Activated CD8-positive, alpha-beta memory T cell treated with anti-CD3 and anti-CD28 coated beads for 48 hours (primary cell): ENCODE measurements around the gene PRKD2.
"Not testable (repeated sequence)": the region's sequence is repeated elsewhere in the genome, so short reads cannot be mapped to it uniquely, and the experiment has no call there.

Experiments
- DNase-seq, 3 experiments: peaks; one replicate each; pipeline ENCODE4 v3.0.0-alpha.2; 2020; ENCODE audit warnings: low read depth in 2 of 3, low spot score in 2 of 3

Gene PRKD2

DNA sequence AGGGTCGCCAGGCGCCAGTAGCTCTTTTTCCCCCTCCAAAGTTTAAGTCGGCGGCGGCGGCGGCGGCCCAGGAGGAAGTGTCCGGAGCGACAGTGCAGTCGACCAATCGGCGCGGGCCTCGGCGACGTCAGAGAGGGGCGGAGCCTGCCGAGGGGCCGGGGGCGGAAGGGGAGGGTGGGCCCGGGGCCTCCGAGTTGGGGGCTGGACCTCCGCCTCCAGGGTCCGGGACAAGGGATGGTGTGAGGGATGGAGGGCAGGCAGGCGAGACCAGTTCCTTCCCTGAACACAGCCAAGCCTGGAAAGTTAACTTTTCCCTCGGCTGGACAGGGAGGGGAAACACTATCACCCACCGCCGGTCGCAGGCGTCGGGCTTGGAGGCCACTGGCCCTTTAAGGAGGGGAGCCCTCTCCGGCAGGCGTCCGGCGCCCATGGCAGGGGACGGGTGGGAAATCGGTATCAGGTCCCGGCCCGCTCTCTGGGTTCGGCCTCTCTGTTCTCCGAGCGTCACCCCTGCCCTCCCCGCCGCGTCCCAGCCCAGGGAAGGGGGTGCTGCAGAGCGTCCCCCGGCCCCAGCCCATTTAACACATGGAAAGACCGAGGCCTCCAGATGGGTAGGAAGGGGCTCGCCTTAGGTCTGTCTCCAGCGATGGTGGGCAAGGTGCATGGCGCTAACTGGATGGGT, at the start of gene PRKD2:
Gene PRKD2, minus strand, starts transcription at position 81 of the 682 bp plus-strand sequence. CDS start 744 bp downstream, outside the sequence.
- peak; percentile 79 to 92 (median 83) for DNase-seq

DNA sequence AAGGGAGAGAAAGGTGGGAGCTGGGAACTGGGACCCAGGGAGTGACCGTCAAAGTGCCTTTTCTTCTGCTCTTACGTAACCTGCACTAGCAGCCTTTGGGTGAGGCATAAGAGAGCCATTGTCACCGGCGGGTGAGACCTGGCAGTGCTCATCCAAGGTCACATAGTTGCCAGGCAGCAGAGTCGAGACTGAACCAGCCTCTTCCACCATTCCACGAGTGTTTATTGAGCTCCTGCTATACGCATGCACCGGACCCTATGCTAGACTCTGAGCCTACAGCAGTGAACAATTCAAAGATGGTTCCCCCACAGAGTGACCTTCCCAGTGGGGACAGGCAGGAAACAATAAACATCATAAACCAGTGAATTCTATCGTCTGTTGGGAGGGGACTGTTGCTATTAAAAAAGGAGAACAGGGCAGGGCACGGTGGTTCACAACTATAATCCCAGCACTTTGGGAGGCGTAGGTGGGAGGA, 47.9 kb upstream of the PRKD2 start:
- no peak for DNase-seq

DNA sequence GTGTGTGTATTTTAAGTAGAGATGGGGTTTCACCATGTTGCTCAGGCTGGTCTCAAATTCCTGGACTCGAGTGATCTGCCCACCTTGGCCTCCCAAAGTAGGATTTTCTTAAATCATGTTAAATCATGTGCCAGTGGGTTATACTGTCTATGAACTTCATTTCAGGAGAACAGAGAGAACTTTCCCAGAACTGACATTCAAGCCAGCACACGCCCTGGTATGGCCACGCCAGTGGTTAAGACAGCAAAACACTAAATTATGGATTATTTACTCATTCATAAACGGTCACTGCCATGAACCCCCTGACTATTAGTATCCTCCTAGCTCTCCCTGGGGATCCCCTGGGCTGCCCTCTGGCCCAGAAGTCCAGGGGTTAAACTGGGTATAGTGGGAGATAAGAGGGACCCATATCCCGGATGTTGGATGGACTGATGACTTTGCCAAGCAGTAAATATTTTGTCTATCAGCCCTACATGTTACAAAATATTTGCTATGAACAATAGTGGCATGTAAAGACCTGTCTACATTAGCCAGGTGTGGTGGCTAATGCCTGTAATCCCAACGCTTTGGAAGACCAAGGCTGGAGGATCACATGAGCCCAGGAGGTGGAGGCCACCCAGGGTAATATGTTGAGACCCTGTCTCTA, 45.5 kb upstream of the PRKD2 start:
- DNase-seq, result no peak

DNA sequence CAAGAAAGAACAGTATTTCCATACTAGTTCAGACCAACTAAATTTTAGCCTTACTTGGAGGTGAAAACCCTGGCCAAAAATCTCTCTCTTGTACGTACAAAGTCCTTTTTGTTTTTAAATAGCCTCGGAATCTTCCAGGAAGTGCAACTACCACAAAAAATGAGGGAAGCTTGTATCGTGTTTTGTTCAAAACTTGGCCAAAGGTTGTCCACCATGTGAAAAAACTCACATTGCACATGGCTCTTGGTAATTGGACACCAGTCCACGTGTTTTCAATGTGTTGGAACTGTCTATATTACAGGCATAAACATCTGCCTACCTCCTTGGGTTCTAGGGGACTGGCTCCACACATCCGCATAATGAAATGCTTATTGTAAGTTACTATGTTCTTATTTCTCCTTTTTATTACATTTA, 44.5 kb upstream of the PRKD2 start:
- DNase-seq, result no peak

DNA sequence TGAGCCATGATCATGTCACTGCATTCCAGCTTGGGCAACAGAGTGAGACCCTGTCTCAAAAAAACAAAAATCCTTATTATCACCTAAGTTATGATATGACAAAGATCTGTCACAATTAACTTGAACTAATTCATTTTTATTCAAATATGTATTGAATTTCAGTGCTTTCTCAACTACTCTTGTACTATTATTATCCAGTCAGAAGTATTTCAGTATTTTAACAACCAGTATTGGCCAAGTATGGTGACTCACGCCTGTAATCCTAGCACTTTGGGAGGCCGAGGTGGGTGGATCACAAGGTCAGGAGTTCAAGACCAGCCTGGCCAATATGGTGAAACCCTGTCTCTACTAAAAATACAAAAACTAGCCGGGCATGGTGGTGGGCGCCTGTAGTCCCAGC, 44.0 kb upstream of the PRKD2 start:
- DNase-seq, result not testable (repeated sequence)

DNA sequence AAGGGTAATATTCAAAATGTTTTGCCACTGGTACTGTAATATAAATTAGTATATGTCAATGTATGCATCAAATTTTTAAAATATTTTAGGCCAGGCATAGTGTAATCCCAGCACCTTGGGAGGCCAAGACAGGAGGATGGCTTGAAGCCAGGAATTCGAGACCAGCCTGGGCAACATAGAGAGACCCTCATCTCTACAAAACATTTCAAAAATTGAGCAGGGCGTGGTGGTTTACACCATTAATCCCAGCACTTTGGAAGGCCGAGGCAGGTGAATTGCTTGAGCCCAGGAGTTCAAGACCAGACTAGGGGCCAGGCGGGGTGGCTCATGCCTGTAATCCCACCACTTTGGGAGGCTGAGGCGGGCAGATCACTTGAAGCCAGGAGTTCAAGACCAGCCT, 43.4 kb upstream of the PRKD2 start:
- no peak for DNase-seq

DNA sequence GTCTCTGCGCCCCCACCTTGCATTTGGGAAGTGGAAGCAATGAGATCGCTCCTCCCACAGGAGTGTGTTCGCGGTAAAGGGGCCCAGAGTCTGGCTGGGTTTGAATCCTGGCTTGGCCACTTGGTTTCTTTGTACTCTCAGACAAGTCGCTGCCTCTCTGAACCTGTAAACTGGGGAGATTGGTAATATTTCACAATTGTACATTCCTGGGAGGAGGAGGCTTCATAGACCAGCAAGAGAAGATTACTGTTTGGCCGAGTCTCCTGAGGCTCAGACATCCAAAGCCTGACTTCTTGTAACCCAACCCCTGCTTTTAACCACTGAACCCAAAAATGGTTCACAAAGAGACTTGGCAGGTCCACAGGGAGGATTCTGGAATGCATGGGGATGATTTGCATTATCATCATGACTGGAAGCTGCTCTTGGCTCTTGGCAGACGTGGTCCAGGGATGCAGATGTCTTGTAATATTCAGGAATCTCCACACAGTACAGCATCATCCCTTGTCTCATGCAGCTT, 43.0 kb upstream of the PRKD2 start:
- no peak for DNase-seq

DNA sequence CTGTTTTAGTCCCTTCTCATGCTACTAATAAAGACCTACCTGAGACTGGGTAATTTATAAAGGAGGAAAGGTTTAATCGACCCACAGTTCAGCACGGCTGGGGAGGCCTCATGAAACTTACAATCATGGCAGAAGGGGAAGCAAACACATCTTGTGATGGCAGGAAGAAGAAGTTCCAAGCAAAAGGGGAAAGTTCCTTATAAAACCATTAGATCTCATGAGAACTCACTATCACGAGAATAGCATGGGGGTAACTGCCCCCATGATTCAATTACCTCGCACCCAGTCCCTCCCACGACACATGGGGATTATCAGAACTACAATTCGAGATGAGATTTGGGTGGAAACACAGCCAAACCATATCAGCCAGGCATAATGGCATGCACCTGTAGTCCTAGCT, 42.3 kb upstream of the PRKD2 start:
- DNase-seq, result no peak

DNA sequence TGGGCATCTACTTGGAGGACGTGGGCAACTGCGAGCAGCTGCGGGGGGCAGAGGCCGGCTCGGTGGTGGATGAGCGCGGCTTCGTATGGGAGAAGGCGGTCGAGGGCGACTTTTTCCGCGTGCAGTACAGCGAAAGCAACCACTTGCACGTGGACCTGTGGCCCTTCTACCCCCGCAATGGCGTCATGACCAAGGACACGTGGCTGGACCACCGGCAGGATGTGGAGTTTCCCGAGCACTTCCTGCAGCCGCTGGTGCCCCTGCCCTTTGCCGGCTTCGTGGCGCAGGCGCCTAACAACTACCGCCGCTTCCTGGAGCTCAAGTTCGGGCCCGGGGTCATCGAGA, 39.6 kb upstream of the PRKD2 start:
- DNase-seq, result no peak

DNA sequence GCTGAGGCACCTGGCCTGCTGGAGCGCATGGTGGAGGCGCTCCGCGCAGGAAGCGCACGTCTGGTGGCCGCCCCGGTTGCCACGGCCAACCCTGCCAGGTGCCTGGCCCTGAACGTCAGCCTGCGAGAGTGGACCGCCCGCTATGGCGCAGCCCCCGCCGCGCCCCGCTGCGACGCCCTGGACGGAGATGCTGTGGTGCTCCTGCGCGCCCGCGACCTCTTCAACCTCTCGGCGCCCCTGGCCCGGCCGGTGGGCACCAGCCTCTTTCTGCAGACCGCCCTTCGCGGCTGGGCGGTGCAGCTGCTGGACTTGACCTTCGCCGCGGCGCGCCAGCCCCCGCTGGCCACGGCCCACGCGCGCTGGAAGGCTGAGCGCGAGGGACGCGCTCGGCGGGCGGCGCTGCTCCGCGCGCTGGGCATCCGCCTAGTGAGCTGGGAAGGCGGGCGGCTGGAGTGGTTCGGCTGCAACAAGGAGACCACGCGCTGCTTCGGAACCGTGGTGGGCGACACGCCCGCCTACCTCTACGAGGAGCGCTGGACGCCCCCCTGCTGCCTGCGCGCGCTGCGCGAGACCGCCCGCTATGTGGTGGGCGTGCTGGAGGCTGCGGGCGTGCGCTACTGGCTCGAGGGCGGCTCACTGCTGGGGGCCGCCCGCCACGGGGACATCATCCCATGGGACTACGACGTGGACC, 39.1 kb upstream of the PRKD2 start:
- DNase-seq, result no peak

DNA sequence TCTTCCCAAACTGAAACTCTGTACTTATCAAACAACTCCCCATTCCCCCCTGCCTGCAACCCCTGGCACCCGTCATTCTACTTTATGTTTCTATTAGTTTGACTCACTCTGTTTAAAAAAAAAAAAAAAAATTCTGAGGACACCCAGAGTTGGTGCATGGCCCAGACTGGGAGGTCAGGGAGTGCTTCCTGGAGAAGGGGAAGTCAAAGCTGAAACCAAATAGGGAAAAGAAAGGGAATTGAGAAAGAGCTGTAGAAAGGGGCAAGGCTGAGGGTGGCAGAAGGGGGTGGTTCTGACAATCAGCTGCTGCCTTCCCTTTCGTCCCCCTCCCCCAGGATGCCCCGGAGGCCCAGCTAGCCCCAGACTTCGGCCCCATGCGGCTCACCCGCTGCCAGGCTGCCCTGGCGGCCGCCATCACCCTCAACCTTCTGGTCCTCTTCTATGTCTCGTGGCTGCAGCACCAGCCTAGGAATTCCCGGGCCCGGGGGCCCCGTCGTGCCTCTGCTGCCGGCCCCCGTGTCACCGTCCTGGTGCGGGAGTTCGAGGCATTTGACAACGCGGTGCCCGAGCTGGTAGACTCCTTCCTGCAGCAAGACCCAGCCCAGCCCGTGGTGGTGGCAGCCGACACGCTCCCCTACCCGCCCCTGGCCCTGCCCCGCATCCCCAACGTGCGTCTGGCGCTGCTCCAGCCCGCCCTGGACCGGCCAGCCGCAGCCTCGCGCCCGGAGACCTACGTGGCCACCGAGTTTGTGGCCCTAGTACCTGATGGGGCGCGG, 38.4 kb upstream of the PRKD2 start:
- no peak for DNase-seq

DNA sequence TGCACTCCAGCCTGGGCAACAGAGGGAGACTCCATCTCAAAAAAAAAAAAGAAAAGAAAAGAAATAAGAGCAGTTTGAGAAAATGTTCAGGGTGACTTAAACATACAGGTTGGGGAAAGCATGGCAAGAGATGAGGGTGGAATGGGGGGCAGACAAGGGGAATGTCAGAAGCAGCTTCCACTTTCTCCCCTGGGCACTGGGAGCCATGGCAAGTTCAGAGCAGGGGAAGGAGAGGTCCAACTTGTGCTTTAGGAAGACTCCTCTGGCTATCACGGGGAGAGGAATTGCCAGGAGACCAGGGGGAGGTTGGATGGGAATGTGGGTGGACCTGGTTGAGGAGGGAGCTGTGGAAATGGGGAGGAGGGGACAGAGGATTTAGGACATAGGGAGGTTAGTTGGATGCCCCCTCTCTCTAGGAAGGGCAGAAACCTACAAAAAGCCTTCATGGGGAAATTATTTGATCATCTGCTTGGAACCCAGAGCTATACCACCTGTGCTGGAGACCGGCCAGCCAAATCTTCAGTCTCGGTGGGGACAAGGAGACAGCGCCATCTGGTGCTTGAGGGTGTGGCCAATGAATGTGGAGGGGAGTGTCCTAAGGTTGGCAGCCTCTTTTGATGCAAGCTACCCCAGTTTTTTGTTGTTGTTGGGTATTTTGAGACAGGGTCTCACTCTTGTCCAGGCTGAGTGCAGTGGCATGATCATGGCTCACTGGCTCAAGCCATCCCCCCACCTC, 36.7 kb upstream of the PRKD2 start:
- no peak for DNase-seq

DNA sequence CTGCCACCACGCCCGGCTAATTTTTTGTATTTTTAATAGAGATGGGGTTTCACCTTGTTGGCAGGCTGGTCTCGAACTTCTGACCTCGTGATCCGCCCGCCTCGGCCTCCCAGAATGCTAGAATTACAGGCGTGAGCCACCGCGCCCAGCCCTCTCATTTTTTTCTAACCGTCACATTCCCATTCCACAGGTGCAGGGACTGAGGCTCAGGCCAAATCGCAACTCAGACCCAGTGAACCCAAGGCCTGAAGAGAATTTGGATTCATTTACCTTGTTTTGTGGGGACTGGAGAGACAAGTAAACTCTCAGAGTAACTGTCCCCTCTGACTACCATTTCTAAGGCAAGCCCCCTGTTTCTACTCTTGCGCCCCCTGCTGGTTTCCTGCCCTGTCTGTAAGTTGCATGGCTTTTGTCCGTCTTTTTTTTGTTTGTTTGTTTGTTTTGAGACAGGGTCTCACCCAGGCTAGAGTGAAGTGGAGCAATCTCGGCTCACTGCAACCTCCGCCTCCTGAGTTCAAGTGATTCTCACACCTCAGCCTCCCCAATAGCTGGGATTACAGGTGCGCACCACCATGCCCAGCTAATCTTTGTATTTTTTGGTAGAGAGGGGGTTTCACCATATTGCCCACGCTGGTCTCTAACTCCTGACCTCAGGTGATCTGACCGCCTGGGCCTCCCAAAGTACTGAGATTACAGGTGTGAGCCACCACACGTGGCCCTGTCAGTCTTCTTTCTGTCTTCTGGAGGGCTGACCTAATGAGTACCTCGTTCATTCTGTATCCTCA, 31.6 kb upstream of the PRKD2 start:
- DNase-seq, result peak in 2 of 3 experiments; percentile 69 to 80

DNA sequence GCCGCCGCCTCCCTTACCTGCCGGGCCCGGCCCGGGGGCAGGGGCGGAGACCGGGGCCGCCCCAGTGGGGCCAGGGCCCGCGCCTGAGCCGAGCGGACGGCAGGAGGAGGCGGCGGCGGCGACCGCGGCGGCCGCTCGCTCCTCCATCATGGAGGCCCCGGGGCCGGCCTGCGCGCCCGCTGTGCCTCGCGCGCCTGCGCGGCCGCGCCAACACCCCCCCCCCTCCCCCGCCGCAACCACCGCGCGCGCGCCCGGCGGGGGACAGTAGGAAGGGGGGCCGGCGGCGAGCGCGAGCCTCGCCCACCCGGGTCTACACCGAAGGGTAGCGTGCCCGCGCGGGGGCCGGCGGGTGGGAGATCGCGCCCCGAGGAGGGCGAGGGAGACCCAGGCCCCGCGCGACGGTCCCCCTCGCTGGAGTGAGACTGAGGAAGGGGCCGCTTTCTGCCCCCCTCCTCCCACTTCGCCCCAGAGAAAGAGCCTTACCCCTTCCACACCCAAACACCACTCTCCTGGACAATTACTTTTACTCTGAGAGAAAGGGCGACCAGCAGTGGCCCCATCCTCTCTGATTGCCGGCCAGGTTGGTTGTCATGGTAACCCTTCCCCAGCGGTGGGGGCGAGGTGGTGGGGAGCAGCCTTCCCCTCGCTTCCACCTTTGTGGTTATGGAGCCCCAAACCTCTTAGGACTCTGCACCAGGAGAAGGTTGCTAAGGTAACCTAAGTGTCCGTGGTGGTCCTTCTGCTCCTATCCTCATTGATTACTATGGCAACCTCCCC, 29.6 kb upstream of the PRKD2 start, which contains the start of gene STRN4:
Gene STRN4, minus strand, starts transcription at position 170 of the 777 bp plus-strand sequence. Its CDS starts 20 bp downstream, at position 150.
- DNase-seq, result peak in 1 of 3 experiments; percentile 48

DNA sequence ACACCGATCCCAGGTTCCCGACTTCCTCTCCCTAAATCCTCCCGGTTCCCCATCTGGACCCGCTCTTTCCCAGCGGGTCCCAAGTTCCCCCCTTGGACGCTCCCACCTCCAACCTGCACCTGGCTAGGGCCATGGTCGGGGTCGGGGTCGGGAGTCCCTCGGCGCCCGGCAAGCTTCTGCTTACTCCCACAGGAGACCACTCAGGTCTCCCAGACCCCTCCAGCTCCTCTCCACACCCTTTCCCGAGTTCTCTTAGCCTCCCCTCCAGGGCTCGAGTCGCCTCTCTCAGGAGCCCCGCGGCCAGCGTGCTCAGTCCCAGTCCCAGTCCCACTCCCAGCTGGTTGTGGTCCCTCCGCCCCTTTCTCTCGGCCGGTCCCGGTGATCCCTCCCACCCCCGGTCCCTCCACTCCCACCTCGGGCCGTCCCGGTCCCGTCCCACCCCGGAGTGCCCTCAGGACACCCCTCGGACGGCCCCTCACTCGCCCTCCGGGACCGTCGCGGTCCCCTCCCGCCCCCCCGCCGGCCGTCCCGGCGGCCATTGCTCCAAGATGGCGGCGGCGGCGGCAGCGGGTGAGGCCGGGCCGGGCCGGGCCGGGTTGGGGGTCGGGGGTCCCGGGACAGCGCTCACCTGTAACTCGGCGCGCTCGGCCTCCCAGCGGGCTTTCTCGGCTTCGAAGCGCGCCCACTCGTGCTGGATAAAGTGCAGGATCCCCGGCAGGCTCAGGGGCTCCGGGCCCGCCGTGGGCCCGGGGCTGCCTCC, 28.8 kb upstream of the PRKD2 start, which contains the start of gene FKRP:
Gene FKRP, plus strand, starts transcription at position 537 of the 760 bp plus-strand sequence. CDS start 9,394 bp downstream, outside the sequence.
- peak in 1 of 3 experiments; percentile 20 for DNase-seq

DNA sequence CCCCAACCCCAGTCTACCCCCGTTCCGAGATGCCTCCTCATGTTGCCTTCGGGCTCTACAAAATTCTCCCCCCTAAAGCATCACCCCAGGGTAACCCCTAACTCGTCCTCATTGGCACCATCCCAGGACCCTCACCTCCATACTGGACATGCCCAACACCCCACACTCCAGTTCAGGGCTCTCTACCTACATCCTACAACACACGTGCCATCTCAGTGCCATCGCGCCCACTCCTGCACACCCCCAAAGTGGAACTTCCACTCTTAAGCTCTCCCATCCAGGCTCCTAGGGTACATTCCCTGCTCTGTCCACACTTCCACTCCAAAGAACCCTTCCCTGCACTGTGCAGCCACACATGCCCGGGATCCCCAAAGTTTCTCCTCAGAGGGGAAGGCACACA, 28.1 kb upstream of the PRKD2 start:
- no peak for DNase-seq

DNA sequence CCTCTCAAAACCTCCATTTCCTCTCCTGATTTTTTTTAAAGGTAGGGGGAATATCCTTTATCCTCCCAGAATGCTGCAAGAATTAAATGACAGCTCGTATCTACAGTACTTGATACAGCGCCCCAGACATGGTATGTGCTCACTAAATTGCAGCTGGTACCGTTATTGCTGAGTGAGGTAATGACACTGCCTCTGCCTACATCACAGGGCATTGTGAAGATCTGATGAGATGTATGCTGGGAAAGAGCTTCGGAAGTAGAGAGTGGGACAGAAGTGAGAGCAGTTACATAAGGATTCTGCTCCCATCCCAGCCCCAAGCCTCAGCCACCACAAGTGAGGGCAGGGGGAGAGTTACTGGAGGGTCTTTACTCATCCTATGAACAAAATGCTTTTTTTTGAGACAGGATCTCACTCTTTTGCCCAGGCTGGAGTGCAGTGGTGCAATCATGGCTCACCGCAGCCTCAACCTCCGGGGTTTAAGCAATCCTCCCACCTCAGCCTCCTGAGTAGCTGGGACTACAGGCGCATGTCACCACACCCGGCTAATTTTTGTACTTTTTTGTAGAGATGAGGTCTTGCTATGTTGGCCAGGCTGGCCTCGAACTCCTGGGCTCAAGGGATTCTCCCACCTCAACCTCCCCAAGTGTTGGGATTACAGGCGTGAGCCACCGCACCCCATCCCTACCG, 27.2 kb upstream of the PRKD2 start:
- no peak for DNase-seq
